HepG2 (cell line): ENCODE data around the gene SCNM1. TPM values are rescaled to one million over a fixed set of nuclear protein-coding genes. Genes with fewer than 3 reads are reported as not detected.
A peak's percentile ranks its signal among the peaks of the same experiment; 100 is the strongest.

Experiments used
- ATAC-seq: fragments of 200-7000 bp; cut with Tn5 transposase; 3 replicates; pipeline ENCODE4 v1.9.1; 2020; ENCODE audit warnings: mild to moderate bottlenecking, moderate library complexity
- BruUV-seq: library from RNA; stranded (reverse); fragments of 400-500 nt; replicated peaks from 2 replicates; lab custom pipeline; 2021; lab: Mats Ljungman, UMichigan
- CTCF ChIA-PET: fragments of 300-600 bp; formaldehyde crosslinking; extraction: SDS; loops from one replicate; lab custom pipeline; 2021; ENCODE audit warnings: low total read pairs, inconsistent platforms, low intra/inter-chr PET ratio; lab: Yijun Ruan, JAX
- POLR2A ChIA-PET: fragments of 350-600 bp; sonication (Branson Sonifier 250); formaldehyde crosslinking; loops from one replicate; lab custom pipeline; 2020; ENCODE audit warnings: antibody characterized with exemption, inconsistent platforms; lab: Yijun Ruan, JAX
- DNase-seq: peaks from one replicate; pipeline ENCODE4 v3.0.0-alpha.2; 2015; ENCODE audit warnings: low spot score
- FAIRE-seq: peaks from 3 replicates; lab custom pipeline; 2011; peaks lifted over from hg19 to GRCh38; lab: Jason Lieb, UNC
- H2AFZ ChIP-seq: one replicate; pipeline ENCODE4 v1.6.1; 2011; ENCODE audit warnings: low read length, inconsistent platforms
- H3K27ac ChIP-seq: fragments of 300-600 bp; 3 replicates; pipeline ENCODE4 v1.8.0; 2011; ENCODE audit warnings: mixed run types, mild to moderate bottlenecking, mixed read lengths, low read length, inconsistent platforms; ENCODE audit not compliant: insufficient read depth; ENCODE audit errors: extremely low read length
- H3K27me3 ChIP-seq, 2 experiments: fragments of 200-600 bp in 1 of 2; 2 replicates in 1 of 2; 3 replicates in 1 of 2; pipeline versions ENCODE4 v1.6.0 to v1.8.0; 2011; ENCODE audit warnings: low read length in 2 of 2, mild to moderate bottlenecking in 2 of 2, moderate library complexity in 2 of 2, inconsistent platforms in 1 of 2; ENCODE audit not compliant: insufficient read depth in 2 of 2, control insufficient read depth in 1 of 2
- H3K36me3 ChIP-seq, 2 experiments: fragments of 200-600 bp in 1 of 2; replicated peaks in 1 of 2; 2 replicates in 1 of 2; 3 replicates in 1 of 2; pipeline versions ENCODE4 v1.5.1 to v1.8.0; 2011; ENCODE audit warnings: low read length in 2 of 2, inconsistent platforms in 1 of 2; ENCODE audit not compliant: insufficient read depth in 2 of 2, control insufficient read depth in 1 of 2
- H3K4me1 ChIP-seq: 2 replicates; pipeline ENCODE4 v1.5.1; 2012; ENCODE audit warnings: low read length, inconsistent platforms; ENCODE audit not compliant: insufficient read depth
- H3K4me2 ChIP-seq: 2 replicates; pipeline ENCODE4 v1.6.0; 2011; ENCODE audit warnings: low read depth, low read length, inconsistent platforms
- H3K4me3 ChIP-seq, 3 experiments: fragments of 200-600 bp in 1 of 3; sonication (generic), shearing (Covaris generic) in 1 of 3; replicated peaks in 1 of 3; 2 replicates each; pipeline ENCODE4 v1.5.1; 2011 to 2016; ENCODE audit warnings: low read length in 3 of 3, inconsistent platforms in 2 of 3, low read depth in 2 of 3, mild to moderate bottlenecking in 2 of 3, control low read depth in 1 of 3, mixed read lengths in 1 of 3; ENCODE audit not compliant: insufficient read depth in 1 of 3
- H3K79me2 ChIP-seq: one replicate; pipeline ENCODE4 v1.6.1; 2011; ENCODE audit warnings: low read length, inconsistent platforms; ENCODE audit not compliant: insufficient read depth
- H3K9ac ChIP-seq: 2 replicates; pipeline ENCODE4 v1.6.0; 2011; ENCODE audit warnings: mild to moderate bottlenecking, low read depth, low read length, inconsistent platforms; ENCODE audit not compliant: insufficient read depth
- H3K9me3 ChIP-seq: 2 replicates; pipeline ENCODE4 v1.5.1; 2012; ENCODE audit warnings: mild to moderate bottlenecking, low read length
- H4K20me1 ChIP-seq: 2 replicates; pipeline ENCODE4 v1.6.0; 2011; ENCODE audit warnings: inconsistent platforms, mild to moderate bottlenecking, low read length, moderate library complexity; ENCODE audit not compliant: insufficient read depth
- ARNT ChIP-seq: fragments of 450-650 bp; IDR thresholded peaks from 2 replicates; pipeline ENCODE4 v1.6.1; 2017
- ATF7 ChIP-seq, 2 experiments: fragments of 450-650 bp in 1 of 2; sonication (generic) in 1 of 2; formaldehyde crosslinking in 1 of 2; IDR thresholded peaks; 2 replicates each; pipeline versions ENCODE4 v1.4.0 to v1.6.1; 2016 to 2020; ENCODE audit warnings: antibody characterized with exemption in 1 of 2, mild to moderate bottlenecking in 1 of 2, missing genetic modification reagents in 1 of 2
- BCLAF1 ChIP-seq: fragments of 450-650 bp; IDR thresholded peaks from 2 replicates; pipeline ENCODE4 v1.6.1; 2017; ENCODE audit warnings: mild to moderate bottlenecking
- CEBPB ChIP-seq: IDR thresholded peaks from 2 replicates; pipeline ENCODE4 v1.6.1; 2011; ENCODE audit warnings: low read depth, low read length, improper control_type of control experiment, borderline replicate concordance
- HHEX ChIP-seq: IDR thresholded peaks from 2 replicates; pipeline ENCODE4 v1.6.1; 2016; ENCODE audit warnings: control low read depth
- PPARG ChIP-seq: conservative IDR thresholded peaks from 2 replicates; pipeline ENCODE4 v1.6.1; 2016; ENCODE audit warnings: missing biosample characterization, missing genetic modification reagents
- WGBS: methylation state at CpG from one replicate; pipeline ENCODE4 v1.1.6; 2017; ENCODE audit warnings: low lambda C conversion rate; 5-methylcytosine and 5-hydroxymethylcytosine counted together
- in situ Hi-C: cut with HindIII; loops from 2 replicates; pipeline ENCODE4 v1.10.0; 2017; ENCODE audit warnings: low pct_unique_long_range_greater_than_20kb; ENCODE audit not compliant: extremely low pct_ligation_motif_present
- intact Hi-C: fragments of 100-400 bp; cut with micrococcal nuclease; formaldehyde crosslinking; loops from one replicate; pipeline ENCODE4 v1.10.0; 2022; ENCODE audit not compliant: unreplicated experiment
- polyA plus RNA-seq, 8 experiments: library from polyadenylated mRNA; depleted of rRNA in 3 of 8; stranded (reverse) in 7 of 8; unstranded in 1 of 8; fragments of >200 nt; fragmentation: Illumina TruSeq in 4 of 8; extraction: Trizol in 4 of 8; gene quantifications; 2 replicates each; pipeline versions ENCODE4 v1.2.1 to v1.2.3, GENCODE V29; 2011 to 2016; ENCODE audit warnings: low read depth in 4 of 8, missing spikeins in 1 of 8, mixed read lengths in 1 of 8; ENCODE audit not compliant: insufficient read depth in 1 of 8
- total RNA-seq, 5 experiments: library from RNA; depleted of rRNA; stranded (reverse); fragments of >200 nt; fragmentation: Illumina TruSeq; extraction: Trizol; gene quantifications; 2 replicates each; pipeline ENCODE4 v1.2.3, GENCODE V29; 2016; ENCODE audit warnings: low read depth in 1 of 5

Gene SCNM1
- total and polyA plus RNA-seq, 2 of the 13 experiments (the other 11 are each of a cell fraction or from before 2014, with no cell fraction given) = 16.3 to 31.5 TPM

DNA sequence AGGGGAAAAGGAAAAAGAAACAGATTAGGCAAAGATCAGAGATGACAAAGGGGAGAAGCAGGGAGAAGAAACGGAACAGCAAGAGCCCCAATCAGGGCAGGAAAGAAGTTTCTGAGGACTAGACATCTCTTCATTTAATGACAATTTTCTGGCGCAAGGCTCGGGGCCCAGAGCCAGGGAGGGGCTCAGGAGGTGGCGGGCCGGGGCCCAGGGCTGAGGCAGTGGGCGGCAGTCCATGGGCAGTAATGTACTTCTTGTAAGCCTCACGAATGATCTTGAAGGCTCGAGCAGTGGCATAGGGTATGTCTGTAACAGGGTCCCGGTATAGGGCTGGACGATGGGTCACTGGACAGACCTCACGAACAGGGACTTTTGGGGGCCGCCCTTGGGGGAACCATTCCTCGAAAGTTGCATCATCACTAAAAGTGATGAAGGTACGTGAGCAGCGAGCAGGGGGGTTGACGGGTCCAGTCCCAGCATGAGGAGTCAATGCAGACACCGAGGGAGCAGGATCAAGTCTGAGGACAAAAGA is 10.6 kb downstream of the SCNM1 start:
- Histone ChIP-seq H3K36me3 (peaks cover 11 to 46% of the 10 kb centered on the region in 2 experiments), H3K27ac (no peak overlapping the region), H3K4me2 (no peak overlapping the region), H3K27me3 (no peaks in the 10 kb centered on the region), H2AFZ (no peak overlapping the region), H4K20me1 (no peaks in the 10 kb centered on the region), H3K4me1 (no peaks in the 10 kb centered on the region), H3K9me3 (no peaks in the 10 kb centered on the region), H3K79me2 (no peaks in the 10 kb centered on the region), H3K4me3 (no peak overlapping the region), H3K9ac (no peak overlapping the region)
- BruUV-seq = no TSS peak
- FAIRE-seq (no peak), DNase-seq (no peak), ATAC-seq (no peak)
- ChIA-PET POLR2A (no interaction called here), CTCF (no interaction called here)
- intact Hi-C loops (no loop called here), in situ Hi-C loops (no loop called here)
- no peak for TF ChIP-seq ARNT
- TF ChIP-seq PPARG = no peak
- TF ChIP-seq HHEX (CRISPR knock-in tag) = no peak
- TF ChIP-seq BCLAF1 = no peak
- TF ChIP-seq CEBPB = peak; percentile 30; the same call in 1 of the 2 replicates
- TF ChIP-seq ATF7 (IDR thresholded peaks at IDR 0.05) = 0 out of 2 replicates have a peak, but pooled peaks have one; percentile 22
- TF ChIP-seq ATF7 (CRISPR knock-in tag; IDR thresholded peaks at IDR 0.05) = no peak
- WGBS = 98% methylated on average over 16 of the region's 17 CpGs
